Kidney (tissue), 14 donors: ENCODE results near the gene TMEM131L. TPM values are rescaled to one million over a fixed set of nuclear protein-coding genes. Genes with fewer than 3 reads are reported as not detected.

Source experiments
- DNase-seq, 5 donors: peaks; one replicate each; pipeline ENCODE4 v3.0.0-alpha.2; 2013 to 2020
- FAIRE-seq: peaks from 2 replicates; lab custom pipeline; 2012; peaks lifted over from hg19 to GRCh38; lab: Jason Lieb, UNC
- H3K27ac ChIP-seq, 2 donors: one replicate each; pipeline ENCODE4 v1.7.0; 2013; ENCODE audit warnings: low read depth in 2 of 2, low read length in 2 of 2, inconsistent platforms in 1 of 2
- H3K27me3 ChIP-seq: one replicate; pipeline ENCODE4 v1.7.1; 2013; ENCODE audit warnings: low read length, inconsistent platforms; ENCODE audit not compliant: control insufficient read depth, insufficient read depth
- H3K36me3 ChIP-seq, 3 donors: one replicate each; pipeline versions ENCODE4 v1.7.0 to v1.7.1; 2013; ENCODE audit warnings: low read length in 3 of 3, control low read depth in 1 of 3, inconsistent platforms in 1 of 3; ENCODE audit not compliant: insufficient read depth in 3 of 3, control insufficient read depth in 2 of 3
- H3K4me1 ChIP-seq, 3 donors: one replicate each; pipeline versions ENCODE4 v1.7.0 to v1.7.1; 2013; ENCODE audit warnings: low read length in 3 of 3, inconsistent platforms in 1 of 3, low read depth in 1 of 3; ENCODE audit not compliant: control insufficient read depth in 2 of 3, insufficient read depth in 2 of 3
- H3K4me3 ChIP-seq, 3 donors: one replicate each; pipeline versions ENCODE4 v1.7.0 to v1.8.1; 2013; ENCODE audit warnings: low read length in 3 of 3, control low read depth in 1 of 3, inconsistent platforms in 1 of 3
- H3K9ac ChIP-seq, 3 donors: one replicate each; pipeline versions ENCODE4 v1.7.0 to v1.7.1; 2013; ENCODE audit warnings: low read length in 3 of 3, control low read depth in 1 of 3, inconsistent platforms in 1 of 3
- H3K9me3 ChIP-seq, 3 donors: one replicate each; pipeline versions ENCODE4 v1.7.0 to v1.7.1; 2013; ENCODE audit warnings: low read length in 3 of 3, control low read depth in 1 of 3, inconsistent platforms in 1 of 3; ENCODE audit not compliant: control insufficient read depth in 2 of 3, insufficient read depth in 1 of 3
- CTCF ChIP-seq: IDR thresholded peaks from 3 replicates; pipeline ENCODE4 v1.5.1; 2012; ENCODE audit warnings: mild to moderate bottlenecking, moderate library complexity, borderline replicate concordance; ENCODE audit not compliant: insufficient read depth; ENCODE audit errors: extremely low read depth
- intact Hi-C: fragments of 100-400 bp; cut with DNase I; formaldehyde crosslinking; loops from one replicate; pipeline ENCODE4 v1.11.1; 2022
- polyA plus RNA-seq: library from polyadenylated mRNA; stranded (reverse); fragments of 350-450 nt; fragmentation: Illumina TruSeq; extraction: RNeasy Lipid Tissue Mini Kit (QIAGEN cat#74804); gene quantifications from one replicate; pipeline ENCODE4 v1.2.3, GENCODE V29; 2014; ENCODE audit warnings: low read depth, low replicate concordance; ENCODE audit not compliant: insufficient read depth
- total RNA-seq: library from RNA; stranded (reverse); fragmentation: NEBNext Ultra II Directional; extraction: Animal tissue kit (Norgen Biotek cat#: 25700); gene quantifications from one replicate; pipeline ENCODE4 v1.2.1, GENCODE V29; 2021
- donor health status: control.
- donor health status: control.
- donor health status: control.
- donor health status: control.
- donor health status: control.
- donor health status: DM: yes; HTN: yes; CAD: no.
- donor health status: Normal renal cell carcinoma (clear cell type).

Gene TMEM131L
- total and polyA plus RNA-seq, 2 donors from 2014 or later, result 3.0 to 17.0 TPM

- H3K27me3 ChIP-seq, result no peaks in the 10 kb centered on the region
- H3K36me3 ChIP-seq, result no peaks in the 10 kb centered on the region
- no peak overlapping the region for H3K9ac ChIP-seq
- no peak for DNase-seq
- H3K9me3 ChIP-seq, result no peaks in the 10 kb centered on the region
- intact Hi-C loops, result loop anchor here (10.0 kb wide), 2 partner anchors 112 to 432 kb away; partner anchors contain the start of gene TMEM131L
- no peak overlapping the region for H3K4me3 ChIP-seq
- H3K4me1 ChIP-seq, result no peaks in the 10 kb centered on the region
- no peak overlapping the region for H3K27ac ChIP-seq
- no peak for TF ChIP-seq CTCF
- no peak for FAIRE-seq
Measured at GRCh38 chr4:153577053-153577452, 110.9 kb downstream of the TMEM131L start.

- H3K4me1 ChIP-seq, result no peaks in the 10 kb centered on the region
- H3K27ac ChIP-seq, result no peak overlapping the region
- peak in 3 of 5 donors; percentile 20 to 62 (median 61) for DNase-seq
- no peaks in the 10 kb centered on the region for H3K27me3 ChIP-seq
- no peak for TF ChIP-seq CTCF
- H3K9ac ChIP-seq, result no peak overlapping the region
- H3K4me3 ChIP-seq, result no peak overlapping the region
- intact Hi-C loops, result loop anchor here (10.0 kb wide), 2 partner anchors 115 to 435 kb away; partner anchors contain the start of gene TMEM131L
- no peaks in the 10 kb centered on the region for H3K9me3 ChIP-seq
- no peaks in the 10 kb centered on the region for H3K36me3 ChIP-seq
- FAIRE-seq, result no peak
Measured at GRCh38 chr4:153579410-153579809, 113.2 kb downstream of the TMEM131L start.

GRCh38 chr4:153579872-153580271 lies 113.7 kb downstream of the TMEM131L start:
- H3K4me1 ChIP-seq, result no peaks in the 10 kb centered on the region
- no peaks in the 10 kb centered on the region for H3K27me3 ChIP-seq
- H3K27ac ChIP-seq, result no peak overlapping the region

More at GRCh38 chr4:153579872-153580271, 113.7 kb downstream of the TMEM131L start:
- no peaks in the 10 kb centered on the region for H3K9me3 ChIP-seq
- no peak overlapping the region for H3K9ac ChIP-seq
- intact Hi-C loops, result loop anchor here (10.0 kb wide), 2 partner anchors 115 to 435 kb away; partner anchors contain the start of gene TMEM131L
- H3K36me3 ChIP-seq, result peaks cover 0 to under 1% (median 0%) of the 10 kb centered on the region in 3 donors
- DNase-seq, result no peak
- H3K4me3 ChIP-seq, result no peak overlapping the region
- FAIRE-seq, result no peak
- TF ChIP-seq CTCF, result no peak
